Stimulated activated CD8-positive, alpha-beta memory T cell treated with anti-CD3 and anti-CD28 coated beads, Interleukin-2, amount 100 ng/mL, for 48 hours (primary cell): Measurements from ENCODE around the gene KRTAP9-1.
"Not testable (repeated sequence)": the region's sequence is repeated elsewhere in the genome, so short reads cannot be mapped to it uniquely, and the experiment has no call there.

Experiments used
- DNase-seq, 2 donors: peaks; one replicate each; pipeline ENCODE4 v3.0.0-alpha.2; 2020; ENCODE audit warnings: low read depth in 2 of 2

Gene KRTAP9-1, protein sequence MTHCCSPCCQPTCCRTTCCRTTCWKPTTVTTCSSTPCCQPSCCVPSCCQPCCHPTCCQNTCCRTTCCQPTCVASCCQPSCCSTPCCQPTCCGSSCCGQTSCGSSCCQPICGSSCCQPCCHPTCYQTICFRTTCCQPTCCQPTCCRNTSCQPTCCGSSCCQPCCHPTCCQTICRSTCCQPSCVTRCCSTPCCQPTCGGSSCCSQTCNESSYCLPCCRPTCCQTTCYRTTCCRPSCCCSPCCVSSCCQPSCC

GRCh38 chr17:41189837-41190318, at the start of gene KRTAP9-1:
Gene KRTAP9-1 (plus strand): TSS chr17:41189887. CDS start chr17:41189887, 0 bp downstream.
- not testable (repeated sequence) for DNase-seq

DNA sequence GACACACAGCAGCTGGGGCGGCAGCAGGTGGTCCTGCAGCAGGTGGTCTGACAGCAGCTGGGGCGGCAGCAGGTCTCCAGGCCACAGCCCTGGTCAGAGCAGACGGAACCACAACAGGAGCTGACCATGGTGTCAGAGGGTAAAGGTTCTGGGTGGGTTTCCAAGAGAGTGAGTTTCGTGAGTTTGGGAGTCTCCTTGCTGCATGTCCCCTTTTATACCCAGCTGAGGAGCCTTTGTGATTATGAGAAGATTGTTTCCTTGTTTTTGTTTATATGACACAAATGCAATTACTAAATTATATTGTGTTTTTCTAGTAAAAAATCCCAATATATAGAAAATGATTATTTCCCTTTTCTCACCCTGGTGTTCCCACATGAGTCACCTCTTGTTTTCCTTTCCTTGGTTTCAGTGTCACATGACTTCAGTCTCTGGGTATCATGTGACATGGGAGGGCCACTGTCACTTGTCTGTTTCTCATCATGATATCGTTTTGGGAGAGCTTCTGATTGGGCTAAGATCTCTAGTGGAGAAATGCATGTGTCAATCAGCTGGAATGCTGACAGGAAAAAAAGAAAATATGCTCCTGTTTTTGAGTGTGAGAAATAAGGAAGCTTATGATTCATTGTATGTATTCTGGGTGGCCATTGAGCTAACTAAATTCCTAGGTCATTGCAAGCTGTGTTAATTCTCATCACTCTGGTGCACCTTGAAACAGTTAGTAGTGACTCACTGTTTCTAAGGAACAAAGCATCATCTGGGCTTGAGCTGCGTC, 49.1 kb upstream of the KRTAP9-1 start, which contains the start of gene KRTAP4-6:
KRTAP4-6 (minus strand) TSS at position 185 of the 772 bp plus-strand sequence; CDS start at position 128, 57 bp downstream.
- no peak for DNase-seq

DNA sequence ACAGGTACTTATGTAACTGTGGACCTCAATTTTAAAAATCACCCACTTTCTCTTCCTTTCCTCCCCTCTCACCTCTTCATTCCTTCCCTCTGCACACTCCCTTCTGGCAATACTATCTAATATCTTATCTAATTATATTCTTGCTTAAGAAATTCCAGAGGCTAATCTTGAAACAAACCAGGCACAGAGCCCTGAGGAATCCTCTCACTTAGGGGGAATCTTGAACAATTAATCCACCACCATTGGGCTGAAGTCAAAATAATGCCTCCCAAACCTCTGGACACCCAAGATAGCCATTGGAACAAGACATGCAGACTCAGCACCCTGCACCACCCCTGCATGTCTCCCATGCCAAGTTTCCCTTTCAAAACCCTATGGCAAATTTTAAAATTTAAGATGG, 48.3 kb upstream of the KRTAP9-1 start:
- DNase-seq: no peak

DNA sequence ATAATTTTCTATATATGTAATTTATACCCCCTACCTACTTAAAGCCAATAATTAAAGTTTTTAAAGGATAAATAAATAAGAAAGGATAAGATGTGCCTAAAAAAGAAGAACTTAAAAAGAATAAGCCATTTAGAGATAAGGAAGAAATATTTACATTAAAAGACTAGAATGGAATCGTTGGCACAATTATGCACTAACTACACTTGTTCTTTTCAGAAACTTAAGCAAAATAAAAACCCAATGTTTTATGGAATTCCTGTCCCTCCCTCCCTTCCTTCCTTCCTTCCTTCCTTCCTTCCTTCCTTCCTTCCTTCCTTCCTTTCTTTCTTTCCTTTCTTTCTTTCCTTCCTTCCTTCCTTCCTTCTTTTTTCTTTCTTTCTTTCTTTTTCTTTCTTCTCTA, 44.8 kb upstream of the KRTAP9-1 start:
- no peak for DNase-seq

DNA sequence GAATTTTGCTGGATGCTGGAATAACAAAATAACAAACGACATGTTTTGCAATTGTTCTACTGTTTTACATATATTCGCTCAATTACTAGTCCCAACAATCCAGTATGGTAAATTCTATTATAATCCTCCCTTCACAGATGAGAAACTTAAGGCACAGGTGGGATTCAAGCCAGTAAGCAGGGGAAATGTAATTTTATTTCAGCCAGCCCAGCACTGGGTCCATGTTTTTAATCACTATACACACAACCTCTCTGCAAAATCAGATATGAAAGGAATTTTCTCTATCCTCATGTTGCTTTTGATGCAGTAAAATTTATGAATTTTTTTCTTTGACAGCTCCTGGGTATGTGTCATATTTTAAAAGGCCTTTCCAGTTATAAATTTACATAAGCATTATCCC, 44.4 kb upstream of the KRTAP9-1 start:
- DNase-seq: no peak

DNA sequence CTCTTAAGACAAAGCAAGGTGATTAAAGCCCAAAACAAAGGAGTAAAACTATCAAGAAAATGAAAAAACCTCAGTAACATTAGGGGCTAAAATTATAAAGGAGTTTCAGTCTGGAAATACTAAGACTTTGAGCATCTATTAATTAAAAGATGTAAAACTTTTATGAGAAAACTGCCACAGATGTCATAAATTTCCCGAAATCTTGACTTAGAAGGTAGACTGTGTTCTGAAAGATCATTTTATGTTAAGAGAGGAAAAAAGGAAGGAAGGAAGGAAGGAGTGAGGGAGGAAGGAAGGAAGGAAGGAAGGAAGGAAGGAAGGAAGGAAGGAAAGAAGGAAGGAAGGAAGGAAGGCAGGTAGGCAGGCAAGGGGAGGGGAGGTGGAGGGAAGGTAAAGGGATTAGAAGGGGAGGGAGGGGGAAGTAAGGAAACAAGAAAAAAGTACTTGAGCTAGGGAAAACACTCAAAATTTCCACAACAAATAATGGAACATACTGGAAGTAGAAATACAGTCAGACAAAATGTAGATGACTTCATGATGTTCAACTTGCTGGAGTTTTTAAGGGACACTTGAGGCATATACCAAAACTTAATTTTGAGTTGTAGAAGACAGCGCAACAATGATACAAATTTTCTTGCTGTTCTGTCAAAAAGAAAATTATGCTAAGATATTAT, 42.0 kb upstream of the KRTAP9-1 start:
- DNase-seq: no peak

DNA sequence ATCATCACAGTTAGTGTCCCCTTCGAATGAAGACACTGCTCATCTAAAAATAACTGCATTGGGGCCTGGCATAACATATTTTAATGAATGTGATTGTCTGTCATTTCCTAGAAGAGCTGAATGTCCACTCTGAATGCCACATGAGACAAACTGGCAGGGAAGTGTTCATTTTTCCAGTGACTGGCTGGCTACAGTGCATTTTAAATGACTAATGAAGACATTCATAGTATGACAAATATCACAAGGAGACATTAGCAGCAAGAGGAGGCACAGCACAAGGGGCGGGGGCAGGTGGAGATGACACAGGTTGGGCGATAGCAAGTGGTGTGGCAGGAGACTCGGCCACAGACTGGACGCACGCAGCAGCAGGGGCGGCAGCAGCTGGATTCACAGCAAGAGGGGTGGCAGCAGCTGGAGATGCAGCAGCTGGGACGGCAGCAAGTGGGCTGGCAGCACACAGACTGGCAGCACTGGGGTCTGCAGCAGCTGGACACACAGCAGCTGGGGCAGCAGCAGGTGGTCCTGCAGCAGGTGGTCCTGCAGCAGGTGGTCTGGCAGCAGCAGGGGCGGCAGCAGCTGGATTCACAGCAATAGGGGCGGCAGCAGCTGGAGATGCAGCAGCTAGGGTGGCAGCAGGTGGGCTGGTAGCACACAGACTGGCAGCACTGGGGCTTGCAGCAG, 40.6 kb upstream of the KRTAP9-1 start:
- not testable (repeated sequence) for DNase-seq

DNA sequence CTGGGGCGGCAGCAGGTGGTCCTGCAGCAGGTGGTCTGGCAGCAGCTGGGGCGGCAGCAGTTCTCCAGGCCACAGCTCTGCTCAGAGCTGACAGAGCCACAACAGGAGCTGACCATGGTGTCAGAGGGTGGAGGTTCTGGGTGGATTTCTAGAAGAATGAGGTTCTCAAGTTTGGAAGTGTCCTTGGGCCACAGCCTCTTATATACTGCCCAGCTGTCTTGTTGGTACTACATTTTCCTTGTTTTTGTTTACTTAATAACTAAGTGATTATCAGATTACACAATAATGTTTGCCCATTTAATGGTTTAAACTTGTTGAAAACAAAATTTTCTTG, 40.1 kb upstream of the KRTAP9-1 start, which contains the start of gene KRTAP4-5:
KRTAP4-5 (minus strand) TSS at position 174 of the 334 bp plus-strand sequence; CDS start at position 116, 58 bp downstream.
- DNase-seq: no peak

DNA sequence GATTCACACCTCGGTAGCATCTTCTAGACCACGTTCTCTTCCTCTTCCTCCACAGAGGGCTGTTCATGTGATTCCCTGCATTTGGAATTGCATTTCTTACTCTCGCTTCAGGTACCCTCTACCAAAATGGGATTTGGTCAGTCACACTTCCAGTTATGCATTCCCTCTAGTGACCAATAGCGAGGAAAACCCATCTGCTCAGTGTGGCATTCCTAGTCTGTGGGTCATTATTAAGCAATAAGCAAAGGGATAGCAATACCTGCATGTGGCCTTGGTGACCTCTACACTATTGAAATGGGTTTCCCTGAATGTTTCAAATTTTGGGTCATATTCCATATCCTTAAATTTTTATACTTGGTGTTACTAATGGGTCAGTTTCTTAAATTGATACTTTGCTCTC, 39.7 kb upstream of the KRTAP9-1 start:
- no peak for DNase-seq

DNA sequence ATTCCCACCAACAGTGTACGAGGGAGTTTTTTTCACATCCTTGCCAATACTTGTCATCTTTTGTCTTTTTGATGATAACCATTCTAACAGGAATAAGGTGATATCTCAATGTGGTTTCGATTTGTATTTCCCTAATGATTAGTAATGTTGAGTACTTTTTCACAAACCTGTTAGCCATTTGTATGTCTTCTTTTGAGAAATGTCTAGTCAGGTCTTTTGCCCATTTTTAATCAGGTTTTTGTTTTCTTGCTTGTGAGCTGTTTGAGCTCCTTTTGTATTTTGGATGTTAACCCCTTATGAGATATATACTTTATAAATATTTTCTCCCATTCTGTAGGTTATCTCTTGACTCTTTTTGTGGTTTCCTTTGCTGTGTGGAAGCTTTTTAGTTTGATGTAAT, 38.2 kb upstream of the KRTAP9-1 start:
- no peak for DNase-seq

DNA sequence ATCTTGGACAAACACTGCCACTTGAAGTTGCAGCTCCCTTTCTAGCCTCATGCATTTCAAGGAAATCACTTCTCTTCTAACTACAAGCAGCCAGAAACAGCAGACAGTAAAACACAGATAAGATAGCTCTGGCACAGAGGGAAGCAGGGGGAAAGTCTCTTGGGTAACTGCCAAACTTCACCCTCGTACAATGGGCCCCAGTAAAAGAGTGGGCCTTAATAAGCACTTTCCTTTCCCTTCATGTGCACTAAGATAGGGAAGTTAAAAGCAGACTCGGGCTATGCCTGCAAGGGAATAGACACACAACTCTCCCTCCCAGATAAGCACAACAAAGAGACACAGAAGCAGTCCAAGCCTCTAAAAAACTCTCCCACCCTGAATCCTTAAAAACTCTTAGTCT, 35.8 kb upstream of the KRTAP9-1 start:
- no peak for DNase-seq

DNA sequence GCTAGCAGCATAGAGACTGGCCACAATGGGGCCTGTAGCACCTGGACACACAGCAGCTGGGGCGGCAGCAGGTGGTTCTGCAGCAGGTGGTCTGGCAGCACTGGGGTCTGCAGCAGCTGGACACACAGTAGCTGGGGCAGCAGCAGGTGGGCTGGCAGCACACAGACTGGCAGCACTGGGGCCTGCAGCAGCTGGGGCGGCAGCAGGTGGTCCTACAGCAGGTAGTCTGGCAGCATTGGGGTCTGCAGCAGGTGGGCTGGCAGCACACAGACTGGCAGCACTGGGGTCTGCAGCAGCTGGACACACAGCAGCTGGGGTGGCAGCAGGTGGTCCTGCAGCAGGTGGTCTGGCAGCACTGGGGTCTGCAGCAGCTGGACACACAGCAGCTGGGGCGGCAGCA, 29.5 kb upstream of the KRTAP9-1 start:
- not testable (repeated sequence) for DNase-seq

GRCh38 chr17:41160648-41161047, 29.0 kb upstream of the KRTAP9-1 start, which contains the start of gene KRTAP4-4:
Gene KRTAP4-4 (minus strand): TSS chr17:41160748. CDS start chr17:41160691, 57 bp downstream.
- DNase-seq: no peak

GRCh38 chr17:41163828-41164227, 25.9 kb upstream of the KRTAP9-1 start:
- DNase-seq: no peak

DNA sequence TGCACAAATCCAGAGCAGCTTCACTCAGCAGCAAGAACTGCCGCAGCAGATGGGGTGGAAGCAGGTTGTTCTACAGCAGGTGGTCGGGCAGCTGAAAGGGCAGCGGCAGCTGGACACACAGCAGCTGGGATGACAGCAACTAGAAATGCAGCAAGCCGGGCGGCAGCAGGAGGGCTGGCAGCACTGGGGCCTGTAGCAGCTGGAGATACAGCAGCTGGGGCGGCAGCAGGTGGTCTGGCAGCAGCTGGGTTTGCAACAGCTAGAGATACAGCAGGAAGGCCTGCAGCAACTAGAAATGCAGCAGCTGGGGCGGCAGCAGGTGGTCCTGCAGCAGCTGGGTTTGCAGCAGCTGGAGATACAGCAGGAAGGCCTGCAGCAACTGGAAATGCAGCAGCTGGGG, 22.1 kb upstream of the KRTAP9-1 start:
- no peak for DNase-seq

DNA sequence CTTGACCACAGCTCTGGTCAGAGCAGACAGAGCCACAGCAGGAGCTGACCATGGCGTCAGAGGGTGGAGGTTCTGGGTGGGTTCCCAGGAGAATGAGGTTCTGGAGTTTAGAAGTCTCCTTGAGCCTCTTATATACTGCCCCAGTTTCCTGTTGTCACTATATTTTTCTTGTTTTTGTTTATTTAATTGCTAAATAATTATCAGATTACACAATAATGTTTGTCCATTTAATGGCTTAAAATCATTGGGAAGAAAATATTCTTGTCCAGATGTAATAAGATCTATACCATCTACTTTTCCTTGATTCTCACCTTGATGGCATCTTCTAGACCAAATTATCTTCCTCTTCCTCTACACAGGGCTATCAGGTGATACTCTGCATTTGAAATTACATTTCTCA, 21.6 kb upstream of the KRTAP9-1 start, which contains the start of gene KRTAP4-3:
KRTAP4-3 (minus strand) TSS at position 101 of the 400 bp plus-strand sequence; CDS start at position 52, 49 bp downstream.
- DNase-seq: no peak

- no peak for DNase-seq
Measured at GRCh38 chr17:41171886-41172285, 17.8 kb upstream of the KRTAP9-1 start.

DNA sequence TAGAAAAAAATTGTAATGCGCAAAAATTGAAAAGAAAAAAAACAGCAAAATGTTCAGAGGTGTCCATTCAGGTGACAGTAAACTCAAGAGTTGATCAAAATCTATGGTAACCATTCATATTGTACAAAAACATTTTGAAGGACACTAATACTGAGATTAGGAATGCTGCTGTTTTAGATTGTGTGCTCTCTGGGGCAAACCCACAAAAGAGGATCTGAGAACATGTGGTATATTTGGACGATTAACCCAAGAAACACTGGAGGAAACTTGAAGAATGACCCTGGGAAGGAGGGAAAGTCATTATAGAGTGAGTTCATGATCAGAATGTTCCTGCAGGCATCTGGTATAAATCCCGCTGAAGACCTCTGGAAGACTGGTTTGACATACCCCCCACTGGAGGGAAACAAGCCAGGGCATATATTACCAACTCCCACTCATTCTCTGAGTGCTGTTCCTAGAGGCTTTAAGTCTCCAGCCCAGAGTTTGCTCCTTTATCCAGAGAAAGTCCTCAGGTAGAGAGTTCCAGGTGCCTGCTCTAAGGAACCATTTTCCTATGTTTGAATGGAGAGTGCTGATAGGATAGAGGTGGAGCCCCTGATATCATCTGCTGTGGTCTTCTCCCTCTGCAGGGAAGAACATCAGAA, 12.8 kb upstream of the KRTAP9-1 start:
- no peak for DNase-seq

DNA sequence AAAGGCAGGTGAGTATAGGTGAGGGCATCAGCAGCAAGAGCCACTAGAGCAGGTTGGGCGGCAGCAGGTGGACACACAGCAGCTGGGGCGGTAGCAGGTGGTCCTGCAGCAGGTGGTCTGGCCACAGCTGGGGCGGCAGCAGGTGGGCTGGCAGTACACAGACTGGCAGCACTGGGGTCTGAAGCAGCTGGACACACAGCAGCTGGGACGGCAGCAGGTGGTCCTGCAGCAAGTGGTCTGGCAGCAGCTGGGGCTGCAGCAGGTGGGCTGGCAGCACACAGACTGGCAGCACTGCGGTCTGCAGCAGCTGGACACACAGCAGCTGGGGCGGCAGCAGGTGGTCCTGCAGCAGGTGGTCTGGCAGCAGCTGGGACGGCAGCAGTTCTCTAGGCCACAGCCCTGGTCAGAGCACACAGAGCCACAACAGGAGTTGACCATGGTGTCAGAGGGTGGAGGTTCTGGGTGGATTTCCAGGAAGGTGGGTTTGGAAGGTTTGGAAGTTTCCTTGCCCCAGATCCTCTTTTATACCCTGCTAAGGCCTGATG, 11.9 kb upstream of the KRTAP9-1 start, which contains the start of gene KRTAP4-2:
KRTAP4-2 (minus strand) TSS at position 495 of the 545 bp plus-strand sequence; CDS start at position 438, 57 bp downstream.
- no peak for DNase-seq

- no peak for DNase-seq
Measured at GRCh38 chr17:41178341-41178740, 11.3 kb upstream of the KRTAP9-1 start.
